Measurements from ENCODE around the gene DTNB. TPM values are rescaled to one million over a fixed set of nuclear protein-coding genes. Genes with fewer than 3 reads are reported as not detected.

DTNB gene
- total and polyA plus RNA-seq, 2 of the 4 experiments (the other 2 are of a cell fraction), result 3.8 to 5.3 TPM

- no peak for TF ChIP-seq MAZ (IDR thresholded peaks at IDR 0.05; ENCODE audit: borderline replicate concordance, low read depth, low read length)
Measured at GRCh38 chr2:25664183-25664964, 9.0 kb downstream of the DTNB start (continued).

GRCh38 chr2:25655316-25655715, 18.1 kb downstream of the DTNB start:
- H3K9me3 ChIP-seq (ENCODE audit: control insufficient read depth, insufficient read depth, low read length), result no peaks in the 10 kb centered on the region
- no peaks in the 10 kb centered on the region; a peak in 1 of 4 replicates for H3K79me1 ChIP-seq (ENCODE audit: low read depth in 1 of 2, low read length in 2 of 2)
- H3K14ac ChIP-seq (replicated peaks; ENCODE audit: low read depth, low read length), result no peak overlapping the region
- H3K9ac ChIP-seq (ENCODE audit: low read depth, low read length), result no peak overlapping the region
- H4K5ac ChIP-seq (ENCODE audit: low read depth, low read length), result no peak overlapping the region
- no peak overlapping the region for H3K27ac ChIP-seq (ENCODE audit: insufficient read depth, low read length)
- H4K8ac ChIP-seq (ENCODE audit: low read depth in 2 of 2, low read length in 2 of 2), result no peak overlapping the region
- 0 out of 2 replicates have a peak, but pooled peaks cover 2% of the 10 kb centered on the region for H3K9me1 ChIP-seq (ENCODE audit: insufficient read depth, low read length)
- no peaks in the 10 kb centered on the region for H4K20me1 ChIP-seq (ENCODE audit: insufficient read depth, low read length)
- H3K27me3 ChIP-seq (ENCODE audit: control insufficient read depth, insufficient read depth, low read length), result no peaks in the 10 kb centered on the region; the same call in 1 of the 2 replicates
- H2BK15ac ChIP-seq (ENCODE audit: low read depth, low read length), result no peak overlapping the region
- H3K4ac ChIP-seq (ENCODE audit: low read depth, low read length), result no peak overlapping the region
- H2AK9ac ChIP-seq (replicated peaks; ENCODE audit: low read depth, low read length, poor library complexity), result no peak overlapping the region
- no peak for DNase-seq
- H2AK5ac ChIP-seq (ENCODE audit: low read depth, low read length), result no peak overlapping the region
- POLR2A ChIA-PET (ENCODE audit: unreplicated experiment), result no interaction called here
- dilution Hi-C loops (cut with HindIII; ENCODE audit: low sequenced_read_pairs, unreplicated experiment) (no loop called here), intact Hi-C loops (cut with micrococcal nuclease) (no loop called here), in situ Hi-C loops (cut with MboI; ENCODE audit: low sequenced_read_pairs) (loop anchor here (5.0 kb wide), 1 partner anchor 43 kb away; no protein-coding TSS in a partner anchor)
- H4K91ac ChIP-seq (ENCODE audit: insufficient read depth, low read depth, low read length), result no peak overlapping the region
- H2BK5ac ChIP-seq (ENCODE audit: low read depth, low read length, poor library complexity, severe bottlenecking), result no peak overlapping the region
- H3K4me1 ChIP-seq (ENCODE audit: control insufficient read depth, insufficient read depth, low read length), result no peaks in the 10 kb centered on the region; the same call in 1 of the 2 replicates
- no peaks in the 10 kb centered on the region for H3K36me3 ChIP-seq (ENCODE audit: control insufficient read depth, insufficient read depth, low read length)
- no peak overlapping the region for H3K56ac ChIP-seq (ENCODE audit: extremely low read depth, insufficient read depth, low read length)
- ATAC-seq (ENCODE audit: low read depth), result no peak
- H3K23ac ChIP-seq (ENCODE audit: low read depth, low read length), result no peak overlapping the region
- BruUV-seq (replicated peaks), result no TSS peak
- H3K18ac ChIP-seq (ENCODE audit: low read depth, low read length), result no peak overlapping the region
- H2AFZ ChIP-seq (replicated peaks; ENCODE audit: low read length, poor library complexity), result no peak overlapping the region
- WGBS, 2 experiments (ENCODE audit: extremely low coverage in 2 of 2, insufficient read length in 1 of 2), result no CpG with 5 or more reads among the region's 2 CpGs
- no peak overlapping the region for H2BK20ac ChIP-seq (ENCODE audit: low read depth, low read length)
- H2BK120ac ChIP-seq (ENCODE audit: low read depth, low read length), result no peak overlapping the region
- H3K4me3 ChIP-seq (ENCODE audit: insufficient read depth, low read depth, low read length), result no peak overlapping the region
- H3K4me2 ChIP-seq (ENCODE audit: low read depth, low read length), result no peak overlapping the region
- CTCF ChIA-PET, result interaction anchor here (1.6 kb wide), 1 partner anchor 48 kb away, joined by 5 read pairs; no protein-coding TSS in a partner anchor
- TF ChIP-seq ELK1 (IDR thresholded peaks at IDR 0.05; ENCODE audit: borderline replicate concordance, low read depth, low read length) (no peak), CHD1 (IDR thresholded peaks at IDR 0.05; ENCODE audit: low read depth, low read length) (no peak), RAD21 (IDR thresholded peaks at IDR 0.05; ENCODE audit: low read length) (no peak), MXI1 (IDR thresholded peaks at IDR 0.05; ENCODE audit: borderline replicate concordance, low read depth, low read length) (no peak), SMC3 (IDR thresholded peaks at IDR 0.05; ENCODE audit: low read depth, low read length) (no peak), RFX5 (IDR thresholded peaks at IDR 0.05; ENCODE audit: low read depth, low read length) (no peak), RCOR1 (IDR thresholded peaks at IDR 0.05; ENCODE audit: insufficient replicate concordance, low read length) (no peak), BHLHE40 (IDR thresholded peaks at IDR 0.05; ENCODE audit: low read depth, low read length) (no peak), MAFK (IDR thresholded peaks at IDR 0.05; ENCODE audit: low read depth, low read length) (no peak), USF2 (IDR thresholded peaks at IDR 0.05; ENCODE audit: low read depth, low read length) (no peak), CEBPB (IDR thresholded peaks at IDR 0.05; ENCODE audit: low read depth, low read length) (no peak)
